ENCODE results near the gene TEX35. TPM values are rescaled to one million over a fixed set of nuclear protein-coding genes. Genes with fewer than 3 reads are reported as not detected.

Gene TEX35
- total RNA-seq, 1 donor from 2014 or later: not detected

- no peak overlapping the region for H2AFZ ChIP-seq (ENCODE audit: low read depth, low read length)
These were observed 522 bp downstream of the TEX35 start for GRCh38 chr1:178513278-178513983.

GRCh38 chr1:178516110-178516509 is 3.2 kb downstream of the TEX35 start:
- Mint-ChIP-seq H3K27ac (ENCODE audit: unreplicated experiment) (no peak overlapping the region), H3K36me3 (ENCODE audit: low read depth, unreplicated experiment) (peaks cover 2% of the 10 kb centered on the region), H3K4me3 (ENCODE audit: unreplicated experiment) (no peak overlapping the region), H3K27me3 (ENCODE audit: low read depth, unreplicated experiment) (peaks cover 5% of the 10 kb centered on the region), H3K9me3 (ENCODE audit: unreplicated experiment) (peaks cover 6% of the 10 kb centered on the region), H3K4me1 (ENCODE audit: low read depth, unreplicated experiment) (no peaks in the 10 kb centered on the region)
- Histone ChIP-seq H3K79me2 (ENCODE audit: insufficient read depth, low read length) (no peaks in the 10 kb centered on the region), H3K36me3 (ENCODE audit: insufficient read depth, low read length) (no peaks in the 10 kb centered on the region), H3K4me2 (ENCODE audit: low read length) (no peak overlapping the region), H3K27me3 (ENCODE audit: insufficient read depth, low read length) (no peaks in the 10 kb centered on the region), H3K27ac (ENCODE audit: low read depth, low read length) (no peak overlapping the region), H3K9me3 (ENCODE audit: insufficient read depth, low read depth, low read length) (peaks cover under 1% of the 10 kb centered on the region), H3K4me3 (ENCODE audit: insufficient read depth, low read depth, low read length) (no peak overlapping the region), H2AFZ (ENCODE audit: low read depth, low read length) (no peak overlapping the region), H3K9ac (ENCODE audit: low read length) (no peak overlapping the region), H3K4me1 (ENCODE audit: insufficient read depth, low read length) (no peaks in the 10 kb centered on the region), H4K20me1 (ENCODE audit: insufficient read depth, low read length) (no peaks in the 10 kb centered on the region)
- no peak for DNase-seq (ENCODE audit: low read depth)
- no peak for FAIRE-seq
- no peak for TF ChIP-seq CTCF (IDR thresholded peaks at IDR 0.05; ENCODE audit: insufficient read depth, low read depth, low read length)
- no peak for TF ChIP-seq EZH2 (IDR thresholded peaks at IDR 0.05; ENCODE audit: insufficient read depth, low read length)

More at GRCh38 chr1:178513278-178513983, 522 bp downstream of the TEX35 start:
- H3K36me3 Mint-ChIP-seq (ENCODE audit: low read depth, unreplicated experiment): no peaks in the 10 kb centered on the region
- Histone ChIP-seq H4K20me1 (ENCODE audit: insufficient read depth, low read length) (no peaks in the 10 kb centered on the region), H3K4me2 (ENCODE audit: low read length) (no peak overlapping the region), H3K79me2 (ENCODE audit: insufficient read depth, low read length) (no peaks in the 10 kb centered on the region), H3K9me3 (ENCODE audit: insufficient read depth, low read depth, low read length) (no peaks in the 10 kb centered on the region), H3K27ac (ENCODE audit: low read depth, low read length) (no peak overlapping the region), H3K9ac (ENCODE audit: low read length) (no peak overlapping the region), H3K36me3 (ENCODE audit: insufficient read depth, low read length) (no peaks in the 10 kb centered on the region), H3K27me3 (ENCODE audit: insufficient read depth, low read length) (no peaks in the 10 kb centered on the region), H3K4me1 (ENCODE audit: insufficient read depth, low read length) (no peaks in the 10 kb centered on the region), H3K4me3 (ENCODE audit: insufficient read depth, low read depth, low read length) (no peak overlapping the region)
- FAIRE-seq (no peak), DNase-seq (ENCODE audit: low read depth) (no peak)
- no peaks in the 10 kb centered on the region for H3K9me3 Mint-ChIP-seq (ENCODE audit: unreplicated experiment)
- peaks cover 5% of the 10 kb centered on the region for H3K27me3 Mint-ChIP-seq (ENCODE audit: low read depth, unreplicated experiment)
- peaks cover 12% of the 10 kb centered on the region for H3K4me1 Mint-ChIP-seq (ENCODE audit: low read depth, unreplicated experiment)
- TF ChIP-seq CTCF (IDR thresholded peaks at IDR 0.05; ENCODE audit: insufficient read depth, low read depth, low read length) (peak; percentile 5), EZH2 (IDR thresholded peaks at IDR 0.05; ENCODE audit: insufficient read depth, low read length) (no peak)
- H3K27ac Mint-ChIP-seq (ENCODE audit: unreplicated experiment): no peak overlapping the region
- no peak overlapping the region for H3K4me3 Mint-ChIP-seq (ENCODE audit: unreplicated experiment)

- no peak overlapping the region for H3K4me3 ChIP-seq (ENCODE audit: insufficient read depth, low read depth, low read length)
- H3K9ac ChIP-seq (ENCODE audit: low read length): no peak overlapping the region
- H3K27ac ChIP-seq (ENCODE audit: low read depth, low read length): no peak overlapping the region
- H3K27me3 ChIP-seq (ENCODE audit: insufficient read depth, low read length): no peaks in the 10 kb centered on the region
- TF ChIP-seq EZH2 (IDR thresholded peaks at IDR 0.05; ENCODE audit: insufficient read depth, low read length) (no peak), CTCF (IDR thresholded peaks at IDR 0.05; ENCODE audit: insufficient read depth, low read depth, low read length) (no peak)
- H2AFZ ChIP-seq (ENCODE audit: low read depth, low read length): no peak overlapping the region
- Mint-ChIP-seq H3K4me3 (ENCODE audit: unreplicated experiment) (no peak overlapping the region), H3K9me3 (ENCODE audit: unreplicated experiment) (peaks cover 7% of the 10 kb centered on the region), H3K36me3 (ENCODE audit: low read depth, unreplicated experiment) (peaks cover 2% of the 10 kb centered on the region), H3K27me3 (ENCODE audit: low read depth, unreplicated experiment) (peaks cover 5% of the 10 kb centered on the region), H3K4me1 (ENCODE audit: low read depth, unreplicated experiment) (no peaks in the 10 kb centered on the region), H3K27ac (ENCODE audit: unreplicated experiment) (no peak overlapping the region)
- H3K4me2 ChIP-seq (ENCODE audit: low read length): no peak overlapping the region
- FAIRE-seq (no peak), DNase-seq (ENCODE audit: low read depth) (no peak)
- no peaks in the 10 kb centered on the region for H3K36me3 ChIP-seq (ENCODE audit: insufficient read depth, low read length)
- H3K9me3 ChIP-seq (ENCODE audit: insufficient read depth, low read depth, low read length): peaks cover 2% of the 10 kb centered on the region
- H3K4me1 ChIP-seq (ENCODE audit: insufficient read depth, low read length): no peaks in the 10 kb centered on the region
- no peaks in the 10 kb centered on the region for H3K79me2 ChIP-seq (ENCODE audit: insufficient read depth, low read length)
- H4K20me1 ChIP-seq (ENCODE audit: insufficient read depth, low read length): no peaks in the 10 kb centered on the region
These were observed 6.0 kb downstream of the TEX35 start for GRCh38 chr1:178518894-178519293.
